K562 (cell line): Measurements from ENCODE around the gene EEF2K. TPM values are rescaled to one million over a fixed set of nuclear protein-coding genes. Genes with fewer than 3 reads are reported as not detected.

ENCODE experiments used
- ESRRB ChIP-seq: fragments of 250-450 bp; sonication (Bioruptor Pico); IDR thresholded peaks from 2 replicates; pipeline ENCODE4 v1.5.0; 2020; ENCODE audit warnings: mild to moderate bottlenecking, moderate library complexity, borderline replicate concordance
- ETS2 ChIP-seq: IDR thresholded peaks from 2 replicates; pipeline ENCODE4 v1.6.1; 2016; ENCODE audit warnings: borderline replicate concordance, missing genetic modification characterization, mild to moderate bottlenecking, moderate library complexity, missing compliant biosample characterization; ENCODE audit not compliant: poor library complexity, severe bottlenecking
- KDM5B ChIP-seq: fragments of 200-600 bp; sonication (generic); IDR thresholded peaks from 2 replicates; pipeline ENCODE4 v1.6.1; 2012; ENCODE audit warnings: low read depth, mild to moderate bottlenecking, moderate library complexity, low read length, control low read depth, inconsistent platforms; ENCODE audit not compliant: insufficient replicate concordance
- MTA2 ChIP-seq: fragments of 450-650 bp; IDR thresholded peaks from 2 replicates; pipeline ENCODE4 v1.6.1; 2016; ENCODE audit warnings: low read depth
- NRF1 ChIP-seq, 2 experiments: fragments of 450-650 bp; IDR thresholded peaks in 1 of 2; conservative IDR thresholded peaks in 1 of 2; 2 replicates each; pipeline ENCODE4 v1.6.1; 2014; ENCODE audit warnings: mild to moderate bottlenecking in 2 of 2
- PHTF2 ChIP-seq: fragments of 250-450 bp; sonication (Bioruptor Pico); IDR thresholded peaks from 2 replicates; pipeline ENCODE4 v1.5.0; 2021; ENCODE audit warnings: mild to moderate bottlenecking
- POLR2H ChIP-seq: IDR thresholded peaks from 2 replicates; pipeline ENCODE4 v1.6.1; 2016; ENCODE audit warnings: missing genetic modification characterization, low read depth, mild to moderate bottlenecking, control low read depth, missing compliant biosample characterization, moderate library complexity
- RAD21 ChIP-seq, 2 experiments: fragments of 250-450 bp in 1 of 2; fragments of 450-650 bp in 1 of 2; sonication (Bioruptor Pico) in 1 of 2; formaldehyde crosslinking in 1 of 2; IDR thresholded peaks in 1 of 2; conservative IDR thresholded peaks in 1 of 2; 2 replicates each; pipeline versions ENCODE4 v1.4.0 to v1.8.0; 2020 to 2022; ENCODE audit warnings: mild to moderate bottlenecking in 2 of 2, moderate library complexity in 1 of 2
- WHSC1 ChIP-seq: IDR thresholded peaks from one replicate; pipeline ENCODE4 v1.6.1; 2012; ENCODE audit warnings: low read length, control low read depth, inconsistent platforms
- ZFP1 ChIP-seq: fragments of 450-650 bp; formaldehyde crosslinking; IDR thresholded peaks from 2 replicates; pipeline ENCODE4 v1.4.0; 2020; ENCODE audit warnings: mild to moderate bottlenecking, mixed read lengths
- ZNF134 ChIP-seq: fragments of 250-450 bp; sonication (Bioruptor Pico); conservative IDR thresholded peaks from 2 replicates; pipeline ENCODE4 v1.4.0; 2020
- ZNF354B ChIP-seq: fragments of 250-450 bp; sonication (Bioruptor Pico); IDR thresholded peaks from 2 replicates; pipeline ENCODE4 v1.4.0; 2020
- ZNF551 ChIP-seq: fragments of 250-450 bp; sonication (Bioruptor Pico); IDR thresholded peaks from 2 replicates; pipeline ENCODE4 v1.5.0; 2021; ENCODE audit warnings: mild to moderate bottlenecking, moderate library complexity
- polyA plus RNA-seq, 8 experiments: library from polyadenylated mRNA; depleted of rRNA in 4 of 8; stranded (reverse) in 5 of 8; unstranded in 3 of 8; fragments of >200 nt; fragmentation: Nextera tagmentation in 2 of 8; fragmentation: Illumina TruSeq in 1 of 8; extraction: Ambion mirVana in 2 of 8; extraction: Trizol in 1 of 8; gene quantifications; 2 replicates each; pipeline versions ENCODE4 v1.2.1 to v1.2.3, GENCODE V29; 2011 to 2014; ENCODE audit warnings: inconsistent platforms in 1 of 8, missing spikeins in 1 of 8
- total RNA-seq, 7 experiments: library from RNA; depleted of rRNA in 6 of 7; stranded (reverse); fragments of >200 nt in 6 of 7; fragmentation: Illumina TruSeq in 2 of 7; extraction: Trizol in 2 of 7; gene quantifications; 2 replicates each; pipeline versions ENCODE4 v1.2.1 to v1.2.3, GENCODE V29; 2011 to 2021; ENCODE audit warnings: low replicate concordance in 1 of 7
- TF ChIP-seq, protein P1 (sequence below), 2 experiments: fragments of 450-650 bp; IDR thresholded peaks; 2 replicates each; pipeline ENCODE4 v1.6.1; 2018; ENCODE audit warnings: mild to moderate bottlenecking in 2 of 2, low read depth in 1 of 2; ENCODE audit not compliant: partially characterized antibody in 2 of 2
- TF ChIP-seq, protein P2 (sequence below): sonication (generic); formaldehyde crosslinking; IDR thresholded peaks from 2 replicates; pipeline ENCODE4 v1.8.0; 2022; ENCODE audit warnings: missing genetic modification reagents, mild to moderate bottlenecking, borderline replicate concordance
- TF ChIP-seq, protein P3 (sequence below), 2 experiments: fragments of 450-650 bp; conservative IDR thresholded peaks; 2 replicates each; pipeline ENCODE4 v1.6.1; 2017; ENCODE audit warnings: mild to moderate bottlenecking in 2 of 2, moderate library complexity in 2 of 2

The EEF2K gene
- total and polyA plus RNA-seq, 9 of the 15 experiments (the other 6 are each of a cell fraction or from before 2014, with no cell fraction given) = 3.0 to 35.2 (median 12.2) TPM

DNA sequence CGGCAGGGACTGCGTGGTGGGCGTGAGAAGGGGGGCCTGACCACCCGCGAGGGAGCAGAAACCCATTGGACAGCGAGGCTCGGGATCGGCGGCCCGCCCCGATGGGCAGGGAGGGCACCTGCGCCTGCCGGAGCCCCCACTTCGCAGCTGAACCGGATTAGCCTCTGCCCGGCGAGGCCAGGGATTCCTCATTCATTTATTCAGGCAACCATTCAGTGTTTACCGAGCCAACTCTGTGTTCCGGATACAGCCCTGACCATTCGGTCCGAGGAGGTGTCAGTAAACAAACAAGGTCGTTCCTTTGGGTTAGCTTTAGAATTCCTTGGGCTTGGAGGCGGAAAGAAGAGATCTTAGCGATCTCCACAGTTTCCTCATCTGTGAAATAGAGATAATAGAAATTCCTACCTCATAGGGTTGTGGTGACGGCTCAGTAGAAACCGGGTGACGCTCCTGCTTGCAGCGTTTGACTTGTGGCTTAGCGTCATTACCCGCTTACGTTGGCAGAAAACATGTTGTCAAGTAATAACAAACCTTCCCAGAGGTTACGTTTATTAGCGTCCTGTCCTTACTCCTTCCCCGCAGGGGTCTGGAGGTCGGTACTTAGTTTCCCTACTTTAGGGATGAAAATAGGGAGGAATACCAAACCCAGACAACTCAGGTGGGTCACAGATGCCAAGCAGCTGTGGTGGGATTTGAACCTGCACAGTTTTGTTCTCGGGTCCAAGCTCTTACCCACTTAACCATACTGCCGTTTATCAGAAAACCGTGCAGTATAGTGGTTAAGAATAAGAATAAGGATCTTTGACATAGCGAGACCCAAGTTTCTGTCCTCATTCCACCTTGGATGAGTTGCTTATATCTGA, 92.0 kb downstream of the EEF2K start (continued):
- no peak for TF ChIP-seq ETS2
- TF ChIP-seq WHSC1 = no peak
- TF ChIP-seq, protein P1, sequence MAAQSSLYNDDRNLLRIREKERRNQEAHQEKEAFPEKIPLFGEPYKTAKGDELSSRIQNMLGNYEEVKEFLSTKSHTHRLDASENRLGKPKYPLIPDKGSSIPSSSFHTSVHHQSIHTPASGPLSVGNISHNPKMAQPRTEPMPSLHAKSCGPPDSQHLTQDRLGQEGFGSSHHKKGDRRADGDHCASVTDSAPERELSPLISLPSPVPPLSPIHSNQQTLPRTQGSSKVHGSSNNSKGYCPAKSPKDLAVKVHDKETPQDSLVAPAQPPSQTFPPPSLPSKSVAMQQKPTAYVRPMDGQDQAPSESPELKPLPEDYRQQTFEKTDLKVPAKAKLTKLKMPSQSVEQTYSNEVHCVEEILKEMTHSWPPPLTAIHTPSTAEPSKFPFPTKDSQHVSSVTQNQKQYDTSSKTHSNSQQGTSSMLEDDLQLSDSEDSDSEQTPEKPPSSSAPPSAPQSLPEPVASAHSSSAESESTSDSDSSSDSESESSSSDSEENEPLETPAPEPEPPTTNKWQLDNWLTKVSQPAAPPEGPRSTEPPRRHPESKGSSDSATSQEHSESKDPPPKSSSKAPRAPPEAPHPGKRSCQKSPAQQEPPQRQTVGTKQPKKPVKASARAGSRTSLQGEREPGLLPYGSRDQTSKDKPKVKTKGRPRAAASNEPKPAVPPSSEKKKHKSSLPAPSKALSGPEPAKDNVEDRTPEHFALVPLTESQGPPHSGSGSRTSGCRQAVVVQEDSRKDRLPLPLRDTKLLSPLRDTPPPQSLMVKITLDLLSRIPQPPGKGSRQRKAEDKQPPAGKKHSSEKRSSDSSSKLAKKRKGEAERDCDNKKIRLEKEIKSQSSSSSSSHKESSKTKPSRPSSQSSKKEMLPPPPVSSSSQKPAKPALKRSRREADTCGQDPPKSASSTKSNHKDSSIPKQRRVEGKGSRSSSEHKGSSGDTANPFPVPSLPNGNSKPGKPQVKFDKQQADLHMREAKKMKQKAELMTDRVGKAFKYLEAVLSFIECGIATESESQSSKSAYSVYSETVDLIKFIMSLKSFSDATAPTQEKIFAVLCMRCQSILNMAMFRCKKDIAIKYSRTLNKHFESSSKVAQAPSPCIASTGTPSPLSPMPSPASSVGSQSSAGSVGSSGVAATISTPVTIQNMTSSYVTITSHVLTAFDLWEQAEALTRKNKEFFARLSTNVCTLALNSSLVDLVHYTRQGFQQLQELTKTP (IDR thresholded peaks at IDR 0.05; ENCODE audit: low read depth in 1 of 2, partially characterized antibody in 2 of 2) = peak; percentile 49 to 55
- TF ChIP-seq ZNF134 (CRISPR knock-in tag) = no peak
- TF ChIP-seq, protein P2, sequence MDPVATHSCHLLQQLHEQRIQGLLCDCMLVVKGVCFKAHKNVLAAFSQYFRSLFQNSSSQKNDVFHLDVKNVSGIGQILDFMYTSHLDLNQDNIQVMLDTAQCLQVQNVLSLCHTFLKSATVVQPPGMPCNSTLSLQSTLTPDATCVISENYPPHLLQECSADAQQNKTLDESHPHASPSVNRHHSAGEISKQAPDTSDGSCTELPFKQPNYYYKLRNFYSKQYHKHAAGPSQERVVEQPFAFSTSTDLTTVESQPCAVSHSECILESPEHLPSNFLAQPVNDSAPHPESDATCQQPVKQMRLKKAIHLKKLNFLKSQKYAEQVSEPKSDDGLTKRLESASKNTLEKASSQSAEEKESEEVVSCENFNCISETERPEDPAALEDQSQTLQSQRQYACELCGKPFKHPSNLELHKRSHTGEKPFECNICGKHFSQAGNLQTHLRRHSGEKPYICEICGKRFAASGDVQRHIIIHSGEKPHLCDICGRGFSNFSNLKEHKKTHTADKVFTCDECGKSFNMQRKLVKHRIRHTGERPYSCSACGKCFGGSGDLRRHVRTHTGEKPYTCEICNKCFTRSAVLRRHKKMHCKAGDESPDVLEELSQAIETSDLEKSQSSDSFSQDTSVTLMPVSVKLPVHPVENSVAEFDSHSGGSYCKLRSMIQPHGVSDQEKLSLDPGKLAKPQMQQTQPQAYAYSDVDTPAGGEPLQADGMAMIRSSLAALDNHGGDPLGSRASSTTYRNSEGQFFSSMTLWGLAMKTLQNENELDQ (CRISPR knock-in tag) = no peak
- 0 out of 2 replicates have a peak, but pooled peaks have one; percentile 58 for TF ChIP-seq ZNF551
- 0 out of 2 replicates have a peak, but pooled peaks have one; percentile 25 for TF ChIP-seq ZNF354B (CRISPR knock-in tag)
- TF ChIP-seq POLR2H = peak; percentile 99
- no peak for TF ChIP-seq ZFP1
- peak; percentile 35 for TF ChIP-seq KDM5B
- 0 out of 2 replicates have a peak, but pooled peaks have one; percentile 26 for TF ChIP-seq PHTF2 (CRISPR knock-in tag)
- TF ChIP-seq, protein P3, sequence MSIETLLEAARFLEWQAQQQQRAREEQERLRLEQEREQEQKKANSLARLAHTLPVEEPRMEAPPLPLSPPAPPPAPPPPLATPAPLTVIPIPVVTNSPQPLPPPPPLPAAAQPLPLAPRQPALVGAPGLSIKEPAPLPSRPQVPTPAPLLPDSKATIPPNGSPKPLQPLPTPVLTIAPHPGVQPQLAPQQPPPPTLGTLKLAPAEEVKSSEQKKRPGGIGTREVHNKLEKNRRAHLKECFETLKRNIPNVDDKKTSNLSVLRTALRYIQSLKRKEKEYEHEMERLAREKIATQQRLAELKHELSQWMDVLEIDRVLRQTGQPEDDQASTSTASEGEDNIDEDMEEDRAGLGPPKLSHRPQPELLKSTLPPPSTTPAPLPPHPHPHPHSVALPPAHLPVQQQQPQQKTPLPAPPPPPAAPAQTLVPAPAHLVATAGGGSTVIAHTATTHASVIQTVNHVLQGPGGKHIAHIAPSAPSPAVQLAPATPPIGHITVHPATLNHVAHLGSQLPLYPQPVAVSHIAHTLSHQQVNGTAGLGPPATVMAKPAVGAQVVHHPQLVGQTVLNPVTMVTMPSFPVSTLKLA (conservative IDR thresholded peaks at IDR 0.05) = peak in 1 of 2 experiments; percentile 35; a peak in 2 of 4 replicates
- 0 out of 2 replicates have a peak, but pooled peaks have one; percentile 31 for TF ChIP-seq ESRRB (CRISPR knock-in tag)
- TF ChIP-seq RAD21 (CRISPR knock-in tag; conservative IDR thresholded peaks at IDR 0.05 in 1 of 2, IDR thresholded peaks at IDR 0.05 in 1 of 2) = 0 out of 4 replicates have a peak, but pooled peaks of 1 of the 2 experiments have one; percentile 6
- TF ChIP-seq NRF1 (conservative IDR thresholded peaks at IDR 0.05 in 1 of 2, IDR thresholded peaks at IDR 0.05 in 1 of 2) = no peak
- peak; percentile 36; the same call in 1 of the 2 replicates for TF ChIP-seq MTA2
